Activated CD8-positive, alpha-beta memory T cell treated with anti-CD3 and anti-CD28 coated beads, Interleukin-2, amount 50 U/mL, for 1 hour (primary cell): Measurements from ENCODE around the gene RGR.
"Not testable (repeated sequence)": the region's sequence is repeated elsewhere in the genome, so short reads cannot be mapped to it uniquely, and the experiment has no call there.

Source experiments
- DNase-seq: peaks from one replicate; pipeline ENCODE4 v3.0.0-alpha.2; 2020; ENCODE audit errors: extremely low read depth

RGR gene

GRCh38 chr10:84257343-84258020 lies 12.6 kb downstream of the RGR start:
- DNase-seq: no peak

DNA sequence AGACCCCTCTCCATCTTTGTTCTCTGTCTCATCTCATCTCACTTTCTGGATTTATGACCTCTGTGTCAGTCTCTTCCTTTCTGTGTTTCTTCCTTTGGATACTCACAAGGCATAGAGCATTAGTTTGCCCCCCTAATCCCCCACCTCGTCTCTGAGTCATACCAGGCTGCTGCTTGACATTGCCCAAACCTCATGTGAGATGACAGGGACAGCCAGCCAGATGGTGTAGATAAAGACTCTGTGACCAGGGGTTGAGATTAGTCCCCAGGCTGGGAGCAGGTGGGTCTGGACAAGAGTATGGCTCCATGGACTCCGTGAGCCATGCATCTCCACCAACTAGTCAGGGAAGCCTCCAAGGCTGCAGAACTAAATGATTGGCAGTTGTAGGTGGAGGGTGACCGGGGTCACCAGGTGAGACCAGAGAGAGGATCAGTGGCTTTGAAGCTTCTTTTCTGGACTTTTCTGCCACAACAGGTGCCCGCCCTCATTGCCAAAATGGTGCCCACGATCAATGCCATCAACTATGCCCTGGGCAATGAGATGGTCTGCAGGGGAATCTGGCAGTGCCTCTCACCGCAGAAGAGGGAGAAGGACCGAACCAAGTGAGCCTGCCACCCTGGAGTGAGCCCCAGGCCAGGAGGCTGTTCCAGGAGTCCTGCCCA lies 13.3 kb downstream of the RGR start:
- no peak for DNase-seq

GRCh38 chr10:84261236-84261915 lies 16.5 kb downstream of the RGR start:
- no peak for DNase-seq

GRCh38 chr10:84262190-84262956 lies 17.5 kb downstream of the RGR start:
- DNase-seq: no peak

DNA sequence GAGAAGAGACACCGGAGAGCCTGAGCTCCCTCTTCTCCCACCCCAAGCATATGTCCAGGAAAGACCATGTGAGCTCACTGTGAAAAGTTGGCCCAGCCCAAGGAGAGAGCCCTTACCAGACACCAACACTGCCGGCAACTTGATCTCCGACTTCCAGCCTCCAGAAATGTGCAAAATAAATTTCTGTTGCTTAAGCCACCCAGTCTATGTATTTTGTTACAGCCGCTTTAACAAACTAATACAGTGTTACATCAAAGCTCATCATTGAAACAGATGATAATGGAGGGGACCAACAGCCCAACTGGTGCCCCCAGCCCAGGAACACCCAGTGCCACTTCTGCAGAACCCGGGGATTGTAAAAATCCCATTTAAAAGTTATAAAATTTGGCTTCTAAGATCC lies 18.9 kb downstream of the RGR start:
- DNase-seq: no peak

DNA sequence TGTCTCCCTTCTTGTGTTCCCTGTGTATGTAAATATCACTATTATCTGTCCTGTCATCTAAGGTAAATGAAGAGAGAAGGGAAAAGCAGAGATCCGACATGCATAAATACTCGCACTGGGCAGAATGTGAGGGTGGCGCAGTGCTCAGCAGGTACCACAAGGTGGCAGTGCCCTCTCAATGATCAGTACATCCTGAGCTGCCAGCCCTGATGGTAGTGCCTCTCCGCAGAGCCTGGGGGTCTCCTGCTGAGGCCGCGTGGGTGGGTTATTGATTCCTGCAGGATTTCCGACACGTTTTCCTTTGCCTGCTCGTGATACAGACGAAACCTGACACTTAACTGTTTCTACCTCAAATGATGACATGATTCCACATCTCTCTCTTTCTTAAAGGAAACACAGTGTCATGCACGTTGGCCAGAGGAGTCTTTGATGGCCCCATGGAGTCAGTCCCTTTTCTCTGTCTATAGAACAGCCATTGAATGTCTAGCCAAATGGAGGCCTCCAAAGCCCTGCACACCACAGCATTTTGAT lies 19.8 kb downstream of the RGR start:
- DNase-seq: peak; percentile 34

DNA sequence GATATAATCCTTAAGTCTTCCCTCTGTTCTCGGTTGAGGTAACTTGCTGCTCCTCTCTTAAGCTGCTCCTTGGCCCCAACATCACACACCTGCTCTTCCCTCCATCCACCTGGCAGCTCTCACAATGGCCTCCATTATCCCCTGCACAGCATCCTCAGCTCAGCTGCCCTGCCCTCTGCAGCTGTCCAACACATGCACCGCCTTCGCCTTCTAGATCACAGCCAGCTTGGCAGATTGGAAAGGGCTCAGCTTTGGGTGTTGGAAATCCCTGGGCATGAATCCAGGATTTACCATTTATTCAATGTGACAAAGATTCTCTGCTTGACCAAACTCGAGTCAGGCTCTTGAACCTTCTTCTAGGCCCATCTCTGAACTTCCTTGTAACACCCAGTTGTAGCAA lies 20.6 kb downstream of the RGR start:
- no peak for DNase-seq

DNA sequence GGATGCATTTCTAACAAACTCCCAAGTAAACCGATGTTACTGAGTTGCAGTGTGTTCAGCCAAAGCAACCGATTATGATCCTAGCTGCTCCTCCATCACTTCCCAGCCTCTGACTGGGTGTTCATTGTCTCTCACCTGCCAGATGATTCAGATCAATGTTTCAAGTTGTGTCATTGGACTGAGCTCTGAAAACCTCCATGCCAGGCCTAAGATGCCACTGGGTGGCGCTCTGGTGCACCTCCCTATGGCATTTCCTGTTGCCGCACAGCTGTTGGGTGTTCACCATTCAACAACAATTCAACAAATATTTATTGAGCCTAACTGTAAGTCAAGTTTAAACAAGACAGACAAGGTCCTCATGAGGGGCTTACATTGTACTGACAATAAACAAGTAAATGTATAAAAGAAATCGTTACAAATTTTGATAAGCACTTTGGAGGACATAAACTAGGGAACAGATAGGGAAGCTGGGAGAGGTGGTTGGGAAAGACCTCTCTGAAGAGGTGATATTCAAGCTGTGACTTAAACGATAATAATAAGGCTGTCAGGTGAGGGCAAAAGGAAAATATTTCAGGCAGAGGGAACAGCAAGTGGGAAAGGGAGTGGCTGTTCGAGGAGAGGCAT lies 22.8 kb downstream of the RGR start:
- peak; percentile 11 for DNase-seq

GRCh38 chr10:84269162-84269561 lies 24.3 kb downstream of the RGR start:
- DNase-seq: no peak

DNA sequence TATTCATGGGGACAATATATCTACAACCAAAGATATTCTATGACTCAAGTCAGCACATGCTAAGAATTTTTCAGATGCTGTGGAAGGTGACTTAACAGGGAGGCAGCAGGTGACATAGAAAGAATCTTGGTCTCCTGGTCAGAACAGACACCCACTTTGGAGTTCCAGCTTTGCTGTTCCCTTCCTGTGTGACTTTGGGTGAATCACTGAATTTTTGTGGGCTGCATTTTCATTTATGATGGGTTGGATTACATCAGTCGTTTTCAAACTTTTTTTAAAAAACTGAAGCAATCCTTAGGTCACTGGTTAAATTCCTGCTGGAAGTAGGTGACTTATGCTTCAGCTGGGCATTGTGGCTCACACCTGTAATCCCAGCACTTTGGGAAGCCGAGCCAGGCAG lies 24.9 kb downstream of the RGR start:
- no peak for DNase-seq

- DNase-seq: no peak
Observed at GRCh38 chr10:84270708-84271107, 25.9 kb downstream of the RGR start.

DNA sequence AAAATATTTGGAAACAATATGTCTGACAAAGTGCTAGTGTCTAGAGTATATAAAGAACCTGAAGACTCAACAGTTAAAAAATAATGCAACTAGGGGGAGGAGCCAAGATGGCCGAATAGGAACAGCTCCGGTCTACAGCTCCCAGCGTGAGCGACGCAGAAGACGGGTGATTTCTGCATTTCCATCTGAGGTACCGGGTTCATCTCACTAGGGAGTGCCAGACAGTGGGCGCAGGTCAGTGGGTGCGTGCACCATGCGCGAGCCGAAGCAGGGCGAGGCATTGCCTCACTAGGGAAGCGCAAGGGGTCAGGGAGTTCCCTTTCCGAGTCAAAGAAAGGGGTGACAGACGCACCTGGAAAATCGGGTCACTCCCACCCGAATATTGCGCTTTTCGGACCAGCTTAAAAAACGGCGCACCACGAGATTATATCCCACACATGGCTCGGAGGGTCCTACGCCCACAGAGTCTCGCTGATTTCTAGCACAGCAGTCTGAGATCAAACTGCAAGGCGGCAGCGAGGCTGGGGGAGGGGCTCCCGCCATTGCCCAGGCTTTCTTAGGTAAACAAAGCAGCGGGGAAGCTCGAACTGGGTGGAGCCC lies 35.1 kb downstream of the RGR start:
- not testable (repeated sequence) for DNase-seq

DNA sequence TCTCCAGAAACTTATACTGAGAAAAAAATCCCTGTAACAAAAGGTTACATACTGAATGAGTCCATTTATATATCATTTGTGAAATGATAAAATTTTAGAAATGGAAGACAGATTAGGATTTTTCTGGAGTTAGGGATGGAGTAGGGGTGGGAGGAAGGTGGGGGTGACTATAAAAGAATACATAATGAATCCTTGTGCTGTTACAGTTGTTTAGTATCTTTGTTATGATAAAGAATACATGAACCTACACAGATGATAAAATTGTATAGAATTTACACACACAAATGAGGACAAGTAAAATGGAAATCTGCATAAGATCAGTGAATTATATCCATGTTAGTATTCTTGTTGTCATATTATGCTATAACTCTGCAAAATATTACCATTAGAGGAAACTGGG lies 41.8 kb downstream of the RGR start:
- no peak for DNase-seq

DNA sequence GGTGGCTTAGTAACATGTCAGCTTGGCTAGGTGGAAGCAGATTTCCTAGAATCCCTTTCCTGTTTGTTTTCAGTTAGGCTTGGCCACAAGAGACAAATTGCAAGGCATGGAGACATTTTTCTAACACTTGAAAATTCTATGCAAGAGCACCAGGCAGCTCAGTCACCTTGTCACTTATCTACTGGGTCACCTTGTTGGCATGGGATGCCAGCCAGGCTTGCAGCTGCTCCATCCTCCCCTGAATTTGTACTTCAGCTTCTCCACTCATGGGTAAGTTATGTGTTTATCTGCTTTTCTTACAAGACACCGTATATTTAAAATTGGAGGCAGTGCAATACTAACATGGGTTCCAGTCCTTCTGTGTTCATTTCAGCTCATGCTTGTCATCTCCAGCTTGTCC lies 43.3 kb downstream of the RGR start:
- DNase-seq: no peak

DNA sequence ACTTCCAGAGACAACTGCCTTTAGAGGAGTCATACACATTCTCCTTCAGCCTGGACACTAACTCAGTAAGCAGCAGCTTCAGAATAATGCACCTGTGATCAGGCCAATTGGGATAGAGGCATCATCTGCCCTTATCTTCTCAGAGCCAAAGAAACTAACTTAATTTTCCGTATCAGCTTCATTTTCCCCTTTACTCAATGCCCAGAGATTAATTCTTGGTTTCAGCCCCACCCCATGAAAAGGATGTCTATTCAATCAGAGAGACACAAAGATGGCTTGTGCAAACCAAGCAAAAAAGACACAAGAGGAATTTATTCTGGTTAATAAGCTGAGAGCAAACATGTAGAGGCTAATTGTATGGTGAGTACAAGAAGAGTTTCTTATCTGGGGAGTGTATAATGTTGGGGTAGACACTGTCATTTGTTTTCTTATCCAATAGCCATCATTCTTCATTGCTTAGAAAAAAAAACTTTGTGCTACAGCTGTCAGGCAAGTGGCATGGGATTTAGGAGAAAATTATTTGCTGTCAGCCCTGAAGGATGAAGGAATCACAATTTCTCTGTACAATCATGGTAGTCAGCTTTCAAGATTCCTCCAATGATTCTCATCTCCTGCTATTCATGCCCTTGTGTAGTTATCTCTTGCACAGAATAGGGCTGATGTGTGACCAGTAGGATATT lies 44.8 kb downstream of the RGR start:
- no peak for DNase-seq

GRCh38 chr10:84290235-84290634 lies 45.4 kb downstream of the RGR start:
- DNase-seq: no peak

DNA sequence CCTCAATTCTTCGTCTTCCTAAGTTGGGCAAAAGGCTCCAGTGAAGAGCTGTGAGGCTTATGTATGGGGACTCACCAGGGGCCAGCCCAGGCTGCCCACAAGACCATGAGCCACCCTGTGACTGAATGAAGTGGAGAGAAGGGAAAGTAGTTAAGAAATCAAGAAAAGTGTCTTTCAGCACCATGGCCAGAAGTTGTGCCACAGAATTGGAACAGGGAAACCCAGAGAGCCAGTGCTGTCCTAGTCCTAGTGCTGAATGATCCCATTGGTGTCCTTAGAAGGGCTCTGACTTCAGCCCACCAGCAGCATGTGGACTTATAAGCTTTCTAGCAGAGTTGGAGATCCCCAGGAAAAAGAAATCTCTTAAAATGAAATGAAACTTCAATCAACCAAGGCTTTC lies 46.5 kb downstream of the RGR start:
- DNase-seq: no peak

- no peak for DNase-seq
Observed at GRCh38 chr10:84292502-84292901, 47.6 kb downstream of the RGR start.

- no peak for DNase-seq
Observed at GRCh38 chr10:84293171-84293570, 48.3 kb downstream of the RGR start.

DNA sequence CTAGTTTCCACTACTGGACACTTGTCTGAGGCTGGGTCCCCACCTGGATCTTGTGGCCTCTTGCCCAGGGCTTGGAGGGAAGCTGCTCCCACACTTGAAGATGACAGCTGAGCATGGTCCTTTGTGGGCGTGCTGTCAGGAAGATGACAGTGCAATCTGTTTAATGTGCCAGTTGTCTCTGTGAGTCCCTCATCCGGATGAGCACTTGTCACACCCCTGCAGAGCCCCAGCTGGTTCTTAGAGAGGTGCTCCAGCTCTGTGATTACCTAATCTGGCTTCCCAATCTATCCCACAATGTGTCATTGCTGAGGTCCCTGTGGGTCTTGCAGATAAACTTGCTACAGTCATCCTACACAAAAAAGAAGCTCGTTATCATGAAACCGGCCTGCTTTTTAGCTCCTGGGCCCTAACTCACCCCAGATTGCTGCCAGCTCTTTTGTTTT lies 48.7 kb downstream of the RGR start:
- no peak for DNase-seq
